CD4-positive, CD25-positive, alpha-beta regulatory T cell (primary cell): ENCODE data around the gene SMCHD1. TPM values are rescaled to one million over a fixed set of nuclear protein-coding genes. Genes with fewer than 3 reads are reported as not detected.

Source experiments
- ATAC-seq, 2 donors: fragments of 150-1000 bp; cut with Tn5 transposase; one replicate each; pipeline ENCODE4 v1.10.0; 2021; ENCODE audit warnings: low read depth in 2 of 2, moderate number of reproducible peaks in 2 of 2, moderate library complexity in 1 of 2
- DNase-seq, 3 donors: peaks; one replicate each; pipeline versions ENCODE4 v3.0.0 to v3.0.0-alpha.2; 2012 to 2022; ENCODE audit warnings: mixed read lengths in 1 of 3
- H3K27ac ChIP-seq: one replicate; pipeline ENCODE4 v1.7.0; 2013; ENCODE audit warnings: mild to moderate bottlenecking, low read length; ENCODE audit not compliant: insufficient read depth, poor library complexity, severe bottlenecking
- H3K27me3 ChIP-seq: one replicate; pipeline ENCODE4 v1.7.0; 2013; ENCODE audit warnings: low read length; ENCODE audit not compliant: control insufficient read depth, insufficient read depth
- H3K36me3 ChIP-seq: one replicate; pipeline ENCODE4 v1.7.0; 2013; ENCODE audit warnings: mild to moderate bottlenecking, low read length, moderate library complexity; ENCODE audit not compliant: control insufficient read depth, insufficient read depth
- H3K4me1 ChIP-seq: 2 replicates; pipeline ENCODE4 v1.7.0; 2013; ENCODE audit warnings: mild to moderate bottlenecking, low read length; ENCODE audit not compliant: insufficient read depth, control insufficient read depth, poor library complexity, severe bottlenecking
- H3K4me3 ChIP-seq: one replicate; pipeline ENCODE4 v1.7.0; 2013; ENCODE audit warnings: low read depth, mild to moderate bottlenecking, low read length, moderate library complexity
- H3K9me3 ChIP-seq, 2 experiments: 1 replicate in 1 of 2; 2 replicates in 1 of 2; pipeline ENCODE4 v1.7.0; 2013; ENCODE audit warnings: low read length in 2 of 2, mild to moderate bottlenecking in 1 of 2, moderate library complexity in 1 of 2; ENCODE audit not compliant: control insufficient read depth in 2 of 2
- H3K27ac Mint-ChIP-seq, 3 donors: one replicate each; pipeline ENCODE4 v1.8.0; 2020 to 2022; ENCODE audit warnings: mild to moderate bottlenecking in 3 of 3, mixed read lengths in 3 of 3, moderate library complexity in 2 of 3
- H3K27me3 Mint-ChIP-seq: one replicate; pipeline ENCODE4 v1.8.0; 2022; ENCODE audit warnings: mild to moderate bottlenecking, mixed read lengths
- H3K36me3 Mint-ChIP-seq: one replicate; pipeline ENCODE4 v1.8.0; 2020; ENCODE audit warnings: mixed read lengths
- H3K4me1 Mint-ChIP-seq, 4 donors: one replicate each; pipeline ENCODE4 v1.8.0; 2020 to 2022; ENCODE audit warnings: mixed read lengths in 4 of 4, mild to moderate bottlenecking in 1 of 4
- H3K4me3 Mint-ChIP-seq, 4 donors: one replicate each; pipeline ENCODE4 v1.8.0; 2020 to 2022; ENCODE audit warnings: mild to moderate bottlenecking in 4 of 4, mixed read lengths in 4 of 4, moderate library complexity in 3 of 4
- H3K9me3 Mint-ChIP-seq, 7 donors: one replicate each; pipeline ENCODE4 v1.8.0; 2020 to 2022; ENCODE audit warnings: mixed read lengths in 7 of 7, mild to moderate bottlenecking in 3 of 7, moderate library complexity in 2 of 7
- polyA plus RNA-seq, 4 donors: library from polyadenylated mRNA; unstranded; fragments of 300-500 nt; fragmentation: Illumina TruSeq; gene quantifications; one replicate each; pipeline ENCODE4 v1.2.3, GENCODE V29; 2021
- total RNA-seq: library from RNA; stranded (reverse); gene quantifications from one replicate; pipeline ENCODE4 v1.2.3, GENCODE V29; 2022

Gene SMCHD1
- total and polyA plus RNA-seq, 5 donors from 2014 or later = 59.1 to 671 (median 66.2) TPM

DNA sequence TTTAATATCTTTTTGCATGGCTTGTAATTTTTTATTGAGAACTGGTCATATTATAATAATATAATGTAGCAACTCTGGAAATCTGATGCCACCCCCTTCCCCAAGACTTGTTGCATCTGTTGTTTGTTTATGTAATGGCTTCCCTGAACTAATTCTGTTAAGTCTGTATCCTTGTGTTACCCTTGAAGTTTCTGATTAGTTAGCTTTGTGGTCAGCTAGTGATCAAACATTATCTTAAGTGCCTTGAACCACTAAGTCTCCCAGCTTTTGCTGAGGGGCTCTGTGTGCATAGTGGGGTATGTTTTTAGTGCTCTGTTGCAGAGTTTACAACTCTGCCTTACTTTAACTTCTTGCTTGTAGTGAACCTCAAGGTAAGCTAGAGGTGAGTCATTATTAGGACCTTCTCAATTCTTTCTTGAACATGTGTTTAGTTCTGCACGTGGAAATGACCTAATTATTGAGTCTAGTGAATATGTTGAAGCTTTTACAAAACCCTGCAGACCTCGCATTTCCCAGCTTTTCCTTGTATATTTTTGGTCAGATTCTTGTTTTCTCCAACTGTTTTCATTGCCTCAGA is 24.8 kb downstream of the SMCHD1 start:
- Mint-ChIP-seq H3K27ac (peak overlapping the region; percentile 79 to 85 (median 82)), H3K27me3 (no peaks in the 10 kb centered on the region), H3K9me3 (no peaks in the 10 kb centered on the region), H3K36me3 (peaks cover 58% of the 10 kb centered on the region), H3K4me1 (peaks cover 49 to 87% (median 65%) of the 10 kb centered on the region in 4 donors), H3K4me3 (peak overlapping the region; percentile 12 to 71 (median 64))
- Histone ChIP-seq H3K27me3 (no peaks in the 10 kb centered on the region), H3K36me3 (peaks cover 80% of the 10 kb centered on the region), H3K9me3 (peaks cover 0 to under 1% of the 10 kb centered on the region in 2 experiments), H3K27ac (no peak overlapping the region), H3K4me1 (peaks cover 38% of the 10 kb centered on the region), H3K4me3 (peak overlapping the region; percentile 5)
- ATAC-seq = peak; percentile 55 to 58
- DNase-seq = peak in 1 of 3 donors; percentile 24

DNA sequence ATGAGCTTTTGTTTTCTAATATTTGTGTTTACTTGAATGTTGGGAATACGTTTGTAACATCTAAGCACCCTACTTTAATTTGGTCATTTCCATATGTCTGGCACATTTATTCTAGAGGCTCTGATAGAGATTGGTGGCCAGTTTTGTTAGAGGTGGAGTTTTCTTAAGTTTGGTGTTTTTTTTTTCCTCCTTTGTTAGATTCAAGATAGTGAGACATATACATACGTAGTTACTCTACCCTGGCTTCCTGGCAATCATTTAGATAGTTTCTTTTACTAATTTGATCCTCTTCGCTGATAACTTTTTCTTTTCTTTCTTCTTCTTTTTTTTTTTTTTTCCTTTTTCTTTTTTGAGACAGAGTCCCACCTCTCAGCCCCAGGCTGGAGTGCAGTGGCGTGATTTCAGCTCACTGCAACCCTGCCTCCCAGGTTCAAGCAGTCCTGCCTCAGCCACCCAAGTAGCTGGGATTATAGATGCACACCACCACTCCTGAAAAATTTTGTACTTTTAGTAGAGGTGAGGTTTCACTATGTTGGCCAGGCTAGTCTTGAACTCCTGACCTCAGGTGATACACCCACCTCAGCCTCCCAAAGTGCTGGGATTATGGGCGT is 26.6 kb downstream of the SMCHD1 start:
- Mint-ChIP-seq H3K36me3 (peaks cover 61% of the 10 kb centered on the region), H3K4me3 (peak overlapping the region; percentile 14 to 86 (median 74)), H3K9me3 (peaks cover 2 to 16% (median 4%) of the 10 kb centered on the region in 7 donors), H3K4me1 (peaks cover 48 to 89% (median 69%) of the 10 kb centered on the region in 4 donors), H3K27ac (peak overlapping the region; percentile 14 to 95 (median 95)), H3K27me3 (no peaks in the 10 kb centered on the region)
- Histone ChIP-seq H3K27me3 (no peaks in the 10 kb centered on the region), H3K27ac (peak overlapping the region; percentile 62), H3K4me3 (peak overlapping the region; percentile 65), H3K9me3 (peaks cover 6 to 18% of the 10 kb centered on the region in 2 experiments), H3K36me3 (peaks cover 80% of the 10 kb centered on the region), H3K4me1 (peaks cover 38% of the 10 kb centered on the region)
- DNase-seq (peak in 1 of 3 donors; percentile 60), ATAC-seq (peak; percentile 49 to 61)

- Mint-ChIP-seq H3K27ac (peak overlapping the region; percentile 14 to 80 (median 55)), H3K4me3 (peak overlapping the region; percentile 71 to 86 (median 74)), H3K27me3 (no peaks in the 10 kb centered on the region), H3K36me3 (peaks cover 64% of the 10 kb centered on the region), H3K9me3 (peaks cover 2 to 20% (median 9%) of the 10 kb centered on the region in 7 donors), H3K4me1 (peaks cover 55 to 92% (median 75%) of the 10 kb centered on the region in 4 donors)
- DNase-seq (peak in 1 of 3 donors; percentile 63), ATAC-seq (peak; percentile 54 to 59)
- peak overlapping the region; percentile 65 for H3K4me3 ChIP-seq
- peak overlapping the region; percentile 62 for H3K27ac ChIP-seq
- H3K36me3 ChIP-seq = peaks cover 80% of the 10 kb centered on the region
- H3K9me3 ChIP-seq = peaks cover 6 to 18% of the 10 kb centered on the region in 2 experiments
- peaks cover 43% of the 10 kb centered on the region for H3K4me1 ChIP-seq
- H3K27me3 ChIP-seq = no peaks in the 10 kb centered on the region
Measured at GRCh38 chr18:2683055-2683454, 27.5 kb downstream of the SMCHD1 start.

- H3K27me3 Mint-ChIP-seq = no peaks in the 10 kb centered on the region
- H3K4me3 Mint-ChIP-seq = peak overlapping the region; percentile 71 to 80 (median 74)
- peaks cover 52 to 81% (median 72%) of the 10 kb centered on the region in 4 donors for H3K4me1 Mint-ChIP-seq
- ATAC-seq = no peak
- H3K36me3 ChIP-seq = peaks cover 84% of the 10 kb centered on the region
- H3K4me3 ChIP-seq = peak overlapping the region; percentile 64
- peaks cover 32% of the 10 kb centered on the region for H3K4me1 ChIP-seq
- H3K9me3 Mint-ChIP-seq = peaks cover 3 to 20% (median 9%) of the 10 kb centered on the region in 7 donors
- DNase-seq = no peak
- peak overlapping the region; percentile 81 to 96 (median 87) for H3K27ac Mint-ChIP-seq
- H3K27ac ChIP-seq = no peak overlapping the region
- peaks cover 63% of the 10 kb centered on the region for H3K36me3 Mint-ChIP-seq
- peaks cover 6 to 18% of the 10 kb centered on the region in 2 experiments for H3K9me3 ChIP-seq
- H3K27me3 ChIP-seq = no peaks in the 10 kb centered on the region
Measured at GRCh38 chr18:2686349-2686968, 30.9 kb downstream of the SMCHD1 start.

GRCh38 chr18:2687390-2688001 is 32.0 kb downstream of the SMCHD1 start:
- Mint-ChIP-seq H3K36me3 (peaks cover 66% of the 10 kb centered on the region), H3K27me3 (no peaks in the 10 kb centered on the region), H3K27ac (peak overlapping the region; percentile 83 to 96 (median 87)), H3K9me3 (peaks cover 3 to 20% (median 9%) of the 10 kb centered on the region in 7 donors), H3K4me1 (peaks cover 54 to 81% (median 72%) of the 10 kb centered on the region in 4 donors), H3K4me3 (peak overlapping the region; percentile 20 to 80 (median 60))
- Histone ChIP-seq H3K36me3 (peaks cover 87% of the 10 kb centered on the region), H3K4me3 (peak overlapping the region; percentile 64), H3K9me3 (peaks cover 6 to 18% of the 10 kb centered on the region in 2 experiments), H3K27ac (peak overlapping the region; percentile 17), H3K27me3 (no peaks in the 10 kb centered on the region), H3K4me1 (peaks cover 26% of the 10 kb centered on the region)
- ATAC-seq (no peak), DNase-seq (no peak)

DNA sequence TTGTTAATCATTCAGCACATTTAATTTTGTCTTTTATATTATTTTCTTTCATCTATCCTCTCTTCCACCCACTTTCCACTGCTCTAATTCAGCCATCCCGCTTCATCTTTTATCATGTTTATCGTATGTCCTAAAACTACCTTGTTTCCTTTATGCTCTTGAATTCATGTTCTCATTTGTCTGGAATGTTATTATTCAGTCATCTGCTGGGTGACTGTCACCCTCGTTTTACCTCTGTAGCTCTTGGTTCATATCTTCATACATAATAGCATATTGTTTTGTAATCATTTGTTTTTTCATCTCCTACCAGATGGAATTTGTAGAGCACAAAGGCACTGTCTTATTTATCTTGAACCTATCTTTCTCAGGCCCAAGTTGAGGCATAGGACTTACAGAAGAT is 37.0 kb downstream of the SMCHD1 start:
- no peak overlapping the region for H3K4me3 ChIP-seq
- ATAC-seq (no peak), DNase-seq (no peak)
- peaks cover 69% of the 10 kb centered on the region for H3K36me3 Mint-ChIP-seq
- H3K4me1 ChIP-seq = peaks cover 15% of the 10 kb centered on the region
- no peak overlapping the region for H3K4me3 Mint-ChIP-seq
- H3K27ac ChIP-seq = no peak overlapping the region
- peaks cover 37 to 61% (median 47%) of the 10 kb centered on the region in 4 donors for H3K4me1 Mint-ChIP-seq
- peaks cover under 1 to 8% (median 2%) of the 10 kb centered on the region in 7 donors for H3K9me3 Mint-ChIP-seq
- peaks cover 98% of the 10 kb centered on the region for H3K36me3 ChIP-seq
- H3K9me3 ChIP-seq = no peaks in the 10 kb centered on the region
- no peaks in the 10 kb centered on the region for H3K27me3 Mint-ChIP-seq
- H3K27me3 ChIP-seq = no peaks in the 10 kb centered on the region
- H3K27ac Mint-ChIP-seq = peak overlapping the region; percentile 1 to 75 (median 37)

- H3K27ac ChIP-seq = peak overlapping the region; percentile 7
- ATAC-seq = no peak
- H3K4me3 Mint-ChIP-seq = peak overlapping the region in 1 of 4 donors; percentile 8
- no peak for DNase-seq
- H3K27ac Mint-ChIP-seq = peak overlapping the region in 1 of 3 donors; percentile 32
- no peaks in the 10 kb centered on the region for H3K9me3 Mint-ChIP-seq
- H3K36me3 ChIP-seq = peaks cover 100% of the 10 kb centered on the region
- H3K4me1 ChIP-seq = no peaks in the 10 kb centered on the region
- H3K4me3 ChIP-seq = no peak overlapping the region
- H3K9me3 ChIP-seq = no peaks in the 10 kb centered on the region
- peaks cover 69% of the 10 kb centered on the region for H3K36me3 Mint-ChIP-seq
- H3K27me3 Mint-ChIP-seq = no peaks in the 10 kb centered on the region
- H3K4me1 Mint-ChIP-seq = peaks cover 32 to 57% (median 42%) of the 10 kb centered on the region in 4 donors
- no peaks in the 10 kb centered on the region for H3K27me3 ChIP-seq
Measured at GRCh38 chr18:2697184-2697583, 41.7 kb downstream of the SMCHD1 start.
